HCT116 (cell line): ENCODE measurements around the gene PLEKHA5. TPM values are rescaled to one million over a fixed set of nuclear protein-coding genes. Genes with fewer than 3 reads are reported as not detected.

ENCODE experiments used
- ATAC-seq: fragments of 200-7000 bp; cut with Tn5 transposase; 2 replicates; pipeline ENCODE4 v1.9.1; 2020; ENCODE audit warnings: mild to moderate bottlenecking, moderate library complexity
- BruUV-seq: library from RNA; stranded (reverse); fragments of 400-500 nt; replicated peaks from 2 replicates; lab custom pipeline; 2021; lab: Mats Ljungman, UMichigan
- CTCF ChIA-PET: fragments of 300-600 bp; sonication (Branson Sonifier 250); formaldehyde crosslinking; loops from one replicate; lab custom pipeline; 2021; ENCODE audit warnings: antibody characterized with exemption; lab: Charles Lee
- POLR2A ChIA-PET: fragments of 300-600, 350-600 bp; sonication (Branson Sonifier 250); formaldehyde crosslinking; loops from one replicate; lab custom pipeline; 2021; ENCODE audit warnings: antibody characterized with exemption; lab: Charles Lee
- RAD21 ChIA-PET, 2 experiments: fragments of 300-600 bp; sonication (Branson Sonifier 250); formaldehyde crosslinking; loops; one replicate each; lab custom pipeline; 2023; ENCODE audit warnings: low total read pairs in 2 of 2; ENCODE audit not compliant: uncharacterized antibody in 2 of 2, unreplicated experiment in 2 of 2, low non-redundant PET in 1 of 2; lab: Charles Lee
- DNase-seq: peaks from one replicate; pipeline ENCODE4 v3.0.0-alpha.2; 2010; ENCODE audit warnings: low read depth, low spot score
- H2AFZ ChIP-seq: fragments of 200-600 bp; shearing (Covaris generic), sonication (generic); 2 replicates; pipeline ENCODE4 v1.6.1; 2017; ENCODE audit warnings: low read depth, mixed run types, mixed read lengths, antibody characterized with exemption, low read length; ENCODE audit not compliant: poor library complexity, severe bottlenecking
- H3K27ac ChIP-seq: 2 replicates; pipeline ENCODE4 v1.5.1; 2012; ENCODE audit warnings: low read depth, low read length
- H3K27me3 ChIP-seq: fragments of 200-600 bp; sonication (generic); 2 replicates; pipeline ENCODE4 v1.6.1; 2016; ENCODE audit warnings: mixed run types, low read length, mixed read lengths; ENCODE audit not compliant: insufficient read depth
- H3K36me3 ChIP-seq, 2 experiments: fragments of 200-500 bp in 1 of 2; fragments of 200-600 bp in 1 of 2; sonication (Bioruptor generic) in 1 of 2; sonication (generic) in 1 of 2; 2 replicates each; pipeline versions ENCODE4 v1.5.1 to v1.6.1; 2014 to 2016; ENCODE audit warnings: low read length in 2 of 2, inconsistent platforms in 1 of 2, mixed read lengths in 1 of 2, mixed run types in 1 of 2; ENCODE audit not compliant: insufficient read depth in 2 of 2, control insufficient read depth in 1 of 2
- H3K4me1 ChIP-seq, 2 experiments: fragments of 200-600 bp in 1 of 2; sonication (generic) in 1 of 2; 2 replicates each; pipeline versions ENCODE4 v1.5.1 to v1.6.1; 2012 to 2017; ENCODE audit warnings: low read length in 2 of 2, inconsistent platforms in 1 of 2, mild to moderate bottlenecking in 1 of 2, mixed read lengths in 1 of 2, mixed run types in 1 of 2, moderate library complexity in 1 of 2; ENCODE audit not compliant: insufficient read depth in 2 of 2, control insufficient read depth in 1 of 2
- H3K4me2 ChIP-seq: fragments of 200-600 bp; sonication (generic); 2 replicates; pipeline ENCODE4 v1.6.1; 2017; ENCODE audit warnings: mixed run types, low read length, mixed read lengths
- H3K4me3 ChIP-seq, 2 experiments: fragments of 200-600 bp in 1 of 2; sonication (generic) in 1 of 2; replicated peaks in 1 of 2; 2 replicates each; pipeline ENCODE4 v1.5.1; 2011 to 2016; ENCODE audit warnings: low read length in 2 of 2, control low read depth in 1 of 2, low read depth in 1 of 2, mild to moderate bottlenecking in 1 of 2, mixed read lengths in 1 of 2, mixed run types in 1 of 2
- H3K79me2 ChIP-seq: fragments of 200-600 bp; sonication (generic); 2 replicates; pipeline ENCODE4 v1.6.1; 2017; ENCODE audit warnings: mild to moderate bottlenecking, mixed run types, low read length, moderate library complexity, mixed read lengths; ENCODE audit not compliant: insufficient read depth
- H3K9ac ChIP-seq: fragments of 200-600 bp; sonication (generic); 2 replicates; pipeline ENCODE4 v1.6.1; 2016; ENCODE audit warnings: low read length, mixed read lengths
- H3K9me2 ChIP-seq: fragments of 200-600 bp; sonication (generic), shearing (Covaris generic); 2 replicates; pipeline ENCODE4 v1.6.1; 2017; ENCODE audit warnings: mixed run types, mild to moderate bottlenecking, moderate library complexity; ENCODE audit not compliant: insufficient read depth
- H3K9me3 ChIP-seq, 2 experiments: fragments of 200-500 bp in 1 of 2; fragments of 200-600 bp in 1 of 2; sonication (Bioruptor generic) in 1 of 2; sonication (generic) in 1 of 2; 2 replicates each; pipeline ENCODE4 v1.6.1; 2014 to 2017; ENCODE audit warnings: low read length in 2 of 2, mixed read lengths in 2 of 2, inconsistent platforms in 1 of 2, low read depth in 1 of 2, mild to moderate bottlenecking in 1 of 2, mixed run types in 1 of 2, moderate library complexity in 1 of 2; ENCODE audit not compliant: control insufficient read depth in 1 of 2, insufficient read depth in 1 of 2
- H4K20me1 ChIP-seq: fragments of 200-600 bp; sonication (generic), shearing (Covaris generic); 2 replicates; pipeline ENCODE4 v1.6.1; 2017; ENCODE audit warnings: mixed run types, mild to moderate bottlenecking, moderate library complexity; ENCODE audit not compliant: insufficient read depth
- CBX3 ChIP-seq: IDR thresholded peaks from 2 replicates; pipeline ENCODE4 v1.6.1; 2012; ENCODE audit warnings: low read depth
- CEBPB ChIP-seq: IDR thresholded peaks from 2 replicates; pipeline ENCODE4 v1.6.1; 2012; ENCODE audit warnings: low read depth
- CTCF ChIP-seq, 3 experiments: fragments of 200-600 bp in 1 of 3; sonication (generic) in 1 of 3; IDR thresholded peaks in 2 of 3; conservative IDR thresholded peaks in 1 of 3; 2 replicates each; pipeline ENCODE4 v1.5.1; 2012 to 2017; ENCODE audit warnings: low read depth in 2 of 3, low read length in 2 of 3, antibody characterized with exemption in 1 of 3, borderline replicate concordance in 1 of 3, control low read depth in 1 of 3, mild to moderate bottlenecking in 1 of 3, mixed read lengths in 1 of 3, mixed run types in 1 of 3, moderate library complexity in 1 of 3; ENCODE audit not compliant: insufficient read depth in 1 of 3
- ELF1 ChIP-seq: IDR thresholded peaks from 2 replicates; pipeline ENCODE4 v1.6.1; 2012; ENCODE audit warnings: low read depth, borderline replicate concordance
- EZH2 ChIP-seq: fragments of 200-600 bp; sonication (generic); IDR thresholded peaks from 2 replicates; pipeline ENCODE4 v1.6.1; 2017; ENCODE audit warnings: antibody characterized with exemption, mixed run types
- FOSL1 ChIP-seq: IDR thresholded peaks from 2 replicates; pipeline ENCODE4 v1.6.1; 2012; ENCODE audit warnings: low read depth
- JUND ChIP-seq: IDR thresholded peaks from 2 replicates; pipeline ENCODE4 v1.6.1; 2012
- MAX ChIP-seq: IDR thresholded peaks from 2 replicates; pipeline ENCODE4 v1.6.1; 2012
- POLR2A ChIP-seq: IDR thresholded peaks from 2 replicates; pipeline ENCODE4 v1.7.0; 2011; ENCODE audit warnings: borderline replicate concordance; ENCODE audit not compliant: insufficient read depth, insufficient read length; ENCODE audit errors: extremely low read depth
- RAD21 ChIP-seq: IDR thresholded peaks from 2 replicates; pipeline ENCODE4 v1.6.1; 2012; ENCODE audit warnings: low read depth, mild to moderate bottlenecking
- REST ChIP-seq: IDR thresholded peaks from 2 replicates; pipeline ENCODE4 v1.6.1; 2012; ENCODE audit warnings: low read depth
- SIN3A ChIP-seq: IDR thresholded peaks from 2 replicates; pipeline ENCODE4 v1.6.1; 2012; ENCODE audit warnings: low read depth
- SP1 ChIP-seq: IDR thresholded peaks from 2 replicates; pipeline ENCODE4 v1.6.1; 2012; ENCODE audit warnings: low read depth
- SRF ChIP-seq: IDR thresholded peaks from 2 replicates; pipeline ENCODE4 v1.6.1; 2012; ENCODE audit warnings: low read depth
- TCF7L2 ChIP-seq: IDR thresholded peaks from 2 replicates; pipeline ENCODE4 v1.7.0; 2011; ENCODE audit warnings: borderline replicate concordance, inconsistent platforms; ENCODE audit not compliant: insufficient read depth, insufficient read length; ENCODE audit errors: extremely low read depth
- YY1 ChIP-seq: IDR thresholded peaks from 2 replicates; pipeline ENCODE4 v1.6.1; 2011; ENCODE audit warnings: low read length, low read depth, moderate library complexity, mild to moderate bottlenecking; ENCODE audit not compliant: insufficient replicate concordance; ENCODE audit errors: extremely low read depth
- ZBTB33 ChIP-seq: IDR thresholded peaks from 2 replicates; pipeline ENCODE4 v1.6.1; 2011; ENCODE audit warnings: mild to moderate bottlenecking, low read length, moderate library complexity; ENCODE audit not compliant: insufficient replicate concordance; ENCODE audit errors: extremely low read depth
- ZFX ChIP-seq: fragments of 450-650 bp; IDR thresholded peaks from 2 replicates; pipeline ENCODE4 v1.6.1; 2017
- ZNF274 ChIP-seq: fragments of 200-500 bp; sonication (Bioruptor generic); IDR thresholded peaks from 2 replicates; pipeline ENCODE4 v1.6.1; 2014; ENCODE audit warnings: mild to moderate bottlenecking, low read depth, low read length, inconsistent platforms
- intact Hi-C: fragments of 100-400 bp; cut with micrococcal nuclease; formaldehyde crosslinking; loops from 2 replicates; pipeline ENCODE4 v1.10.0; 2022
- total RNA-seq: library from RNA; stranded (reverse); gene quantifications from one replicate; pipeline ENCODE4 v1.2.1, GENCODE V29; 2021; ENCODE audit not compliant: unreplicated experiment

The PLEKHA5 gene
- total RNA-seq, 1 experiment from 2014 or later = 18.9 TPM

- DNase-seq = no peak
- Histone ChIP-seq H2AFZ (no peak overlapping the region), H3K4me2 (no peak overlapping the region), H3K36me3 (no peaks in the 10 kb centered on the region), H3K27me3 (no peaks in the 10 kb centered on the region), H3K4me1 (no peaks in the 10 kb centered on the region), H3K79me2 (no peaks in the 10 kb centered on the region), H3K9ac (no peak overlapping the region), H3K4me3 (no peak overlapping the region), H3K9me2 (no peaks in the 10 kb centered on the region), H4K20me1 (no peaks in the 10 kb centered on the region), H3K9me3 (no peaks in the 10 kb centered on the region), H3K27ac (no peak overlapping the region)
- intact Hi-C loops = no loop called here
- POLR2A ChIA-PET = no interaction called here
- CTCF ChIA-PET = no interaction called here
- RAD21 ChIA-PET = no interaction called here
- BruUV-seq = no TSS peak
- ATAC-seq = no peak
- no peak for TF ChIP-seq RAD21
- TF ChIP-seq CEBPB = no peak
- TF ChIP-seq ELF1 = no peak
- TF ChIP-seq FOSL1 = no peak
- TF ChIP-seq REST = no peak
- TF ChIP-seq ZNF274 = no peak
- TF ChIP-seq ZFX = no peak
- TF ChIP-seq TCF7L2 = no peak
- TF ChIP-seq SRF = no peak
- TF ChIP-seq POLR2A = no peak
- TF ChIP-seq CTCF (IDR thresholded peaks at IDR 0.05 in 2 of 3, conservative IDR thresholded peaks at IDR 0.05 in 1 of 3; ENCODE audit: borderline replicate concordance in 1 of 3, insufficient read depth in 1 of 3, low read depth in 2 of 3, low read length in 2 of 3) = no peak
- no peak for TF ChIP-seq YY1
- TF ChIP-seq JUND = no peak
- no peak for TF ChIP-seq CBX3
- TF ChIP-seq EZH2 = no peak
- TF ChIP-seq SP1 = no peak
- TF ChIP-seq SIN3A = no peak
- TF ChIP-seq ZBTB33 = no peak
- no peak for TF ChIP-seq MAX
These were observed 283.3 kb downstream of the PLEKHA5 start for GRCh38 chr12:19412844-19413243.
